Endothelial cell of umbilical vein (primary cell): ENCODE data around the gene FAM83F. TPM values are rescaled to one million over a fixed set of nuclear protein-coding genes. Genes with fewer than 3 reads are reported as not detected.

Source experiments
- BruUV-seq: library from RNA; stranded (reverse); fragments of 400-500 nt; replicated peaks from 2 replicates; lab custom pipeline; 2021; lab: Mats Ljungman, UMichigan
- CTCF ChIA-PET: fragments of 300-600, 350-600 bp; sonication (Branson Sonifier 250); formaldehyde crosslinking; loops from one replicate; lab custom pipeline; 2021; ENCODE audit warnings: antibody characterized with exemption, inconsistent platforms; lab: Charles Lee
- POLR2A ChIA-PET: fragments of 300-600, 350-600 bp; sonication (Branson Sonifier 250); formaldehyde crosslinking; loops from one replicate; lab custom pipeline; 2021; ENCODE audit warnings: antibody characterized with exemption, inconsistent platforms; lab: Charles Lee
- DNase-seq: peaks from one replicate; pipeline ENCODE4 v3.0.0-alpha.2; 2011; ENCODE audit warnings: low read depth, low spot score
- FAIRE-seq: peaks from 2 replicates; lab custom pipeline; 2011; peaks lifted over from hg19 to GRCh38; lab: Jason Lieb, UNC
- H2AFZ ChIP-seq: 2 replicates; pipeline ENCODE4 v1.6.0; 2012; ENCODE audit warnings: low read depth, low read length, control low read depth, inconsistent platforms
- H3K27ac ChIP-seq: 2 replicates; pipeline ENCODE4 v1.5.1; 2011; ENCODE audit warnings: low read depth, mild to moderate bottlenecking, control low read depth, low read length, moderate library complexity; ENCODE audit not compliant: insufficient read depth
- H3K27me3 ChIP-seq, 2 experiments: 2 replicates each; pipeline versions ENCODE4 v1.6.0 to v1.6.1; 2011; ENCODE audit warnings: low read length in 2 of 2, mixed read lengths in 1 of 2; ENCODE audit not compliant: control insufficient read depth in 2 of 2, insufficient read depth in 2 of 2
- H3K36me3 ChIP-seq, 2 experiments: 2 replicates in 1 of 2; 3 replicates in 1 of 2; pipeline ENCODE4 v1.5.1; 2011; ENCODE audit warnings: low read length in 2 of 2, mild to moderate bottlenecking in 1 of 2, moderate library complexity in 1 of 2; ENCODE audit not compliant: control insufficient read depth in 2 of 2, insufficient read depth in 2 of 2; ENCODE audit errors: extremely low read depth in 1 of 2
- H3K4me1 ChIP-seq: 3 replicates; pipeline ENCODE4 v1.5.1; 2011; ENCODE audit warnings: mild to moderate bottlenecking, low read length; ENCODE audit not compliant: control insufficient read depth, insufficient read depth; ENCODE audit errors: extremely low read depth
- H3K4me2 ChIP-seq: 2 replicates; pipeline ENCODE4 v1.6.1; 2011; ENCODE audit warnings: low read length, control low read depth, mixed read lengths; ENCODE audit not compliant: insufficient read depth
- H3K4me3 ChIP-seq, 3 experiments: fragments of 200-600 bp in 1 of 3; sonication (generic), shearing (Covaris generic) in 1 of 3; replicated peaks in 1 of 3; 2 replicates each; pipeline ENCODE4 v1.5.1; 2011 to 2016; ENCODE audit warnings: control low read depth in 3 of 3, low read length in 3 of 3, mild to moderate bottlenecking in 2 of 3, inconsistent platforms in 1 of 3, low read depth in 1 of 3, moderate library complexity in 1 of 3; ENCODE audit not compliant: insufficient read depth in 1 of 3
- H3K79me2 ChIP-seq: 2 replicates; pipeline ENCODE4 v1.6.0; 2012; ENCODE audit warnings: low read length, inconsistent platforms; ENCODE audit not compliant: control insufficient read depth, insufficient read depth
- H3K9ac ChIP-seq: replicated peaks from 2 replicates; pipeline ENCODE3; 2011; ENCODE audit warnings: low read length, control low read depth; ENCODE audit not compliant: insufficient read depth; ENCODE audit errors: extremely low read depth
- H3K9me1 ChIP-seq: replicated peaks from 3 replicates; pipeline ENCODE4 v1.6.0; 2011; ENCODE audit warnings: mild to moderate bottlenecking, low read length; ENCODE audit not compliant: control insufficient read depth, insufficient read depth; ENCODE audit errors: extremely low read depth
- H3K9me3 ChIP-seq: replicated peaks from 2 replicates; pipeline ENCODE4 v1.5.1; 2012; ENCODE audit warnings: low read length, inconsistent platforms; ENCODE audit not compliant: control insufficient read depth, insufficient read depth
- H4K20me1 ChIP-seq: replicated peaks from 2 replicates; pipeline ENCODE3; 2011; ENCODE audit warnings: mild to moderate bottlenecking, low read length; ENCODE audit not compliant: control insufficient read depth, insufficient read depth; ENCODE audit errors: extremely low read depth
- CTCF ChIP-seq, 2 donors: IDR thresholded peaks; 1 replicate in 1 of 2; 2 replicates in 1 of 2; pipeline ENCODE4 v1.5.1; 2011; ENCODE audit warnings: low read length in 2 of 2, mild to moderate bottlenecking in 2 of 2, moderate library complexity in 2 of 2, control low read depth in 1 of 2, inconsistent platforms in 1 of 2, low read depth in 1 of 2; ENCODE audit not compliant: insufficient read depth in 1 of 2; ENCODE audit errors: extremely low read depth in 1 of 2
- EZH2 ChIP-seq: IDR thresholded peaks from 2 replicates; pipeline ENCODE4 v1.6.1; 2012; ENCODE audit warnings: borderline replicate concordance, low read depth, mild to moderate bottlenecking, moderate library complexity, low read length, inconsistent platforms; ENCODE audit not compliant: severe bottlenecking
- FOS ChIP-seq: IDR thresholded peaks from 2 replicates; pipeline ENCODE4 v1.6.1; 2011; ENCODE audit warnings: mild to moderate bottlenecking, low read length, moderate library complexity, borderline replicate concordance; ENCODE audit not compliant: insufficient read depth
- GATA2 ChIP-seq: IDR thresholded peaks from 2 replicates; pipeline ENCODE4 v1.7.0; 2011; ENCODE audit warnings: low read depth, mild to moderate bottlenecking, moderate library complexity, mixed read lengths, low read length; ENCODE audit not compliant: insufficient read length, insufficient read depth
- JUN ChIP-seq: IDR thresholded peaks from 2 replicates; pipeline ENCODE4 v1.6.1; 2011; ENCODE audit warnings: borderline replicate concordance, low read depth; ENCODE audit not compliant: insufficient read length, insufficient read depth
- MAX ChIP-seq: IDR thresholded peaks from 2 replicates; pipeline ENCODE4 v1.6.1; 2011; ENCODE audit not compliant: insufficient read depth, insufficient read length
- MYC ChIP-seq: IDR thresholded peaks from one replicate; pipeline ENCODE4 v1.6.1; 2011; ENCODE audit warnings: mild to moderate bottlenecking, low read depth, low read length
- POLR2A ChIP-seq: IDR thresholded peaks from 2 replicates; pipeline ENCODE4 v1.6.1; 2012; ENCODE audit warnings: low read depth, mild to moderate bottlenecking, control low read depth, low read length
- POLR2AphosphoS5 ChIP-seq: IDR thresholded peaks from 2 replicates; pipeline ENCODE4 v1.6.1; 2012; ENCODE audit warnings: low read depth, mild to moderate bottlenecking, control low read depth, low read length, moderate library complexity; ENCODE audit not compliant: insufficient read depth
- dilution Hi-C: fragments of 300-500 bp; cut with MboI; formaldehyde crosslinking; loops from one replicate; pipeline ENCODE4 v1.15.0; 2019; ENCODE audit warnings: low sequenced_read_pairs; ENCODE audit not compliant: extremely low pct_ligation_motif_present
- intact Hi-C: fragments of 100-400 bp; cut with micrococcal nuclease; formaldehyde crosslinking; loops from one replicate; pipeline ENCODE4 v1.10.0; 2022
- polyA plus RNA-seq, 4 experiments: library from polyadenylated mRNA; depleted of rRNA in 3 of 4; stranded (reverse) in 3 of 4; unstranded in 1 of 4; fragments of >200 nt; gene quantifications; 2 replicates each; pipeline versions ENCODE4 v1.2.1 to v1.2.3, GENCODE V29; 2011 to 2012; ENCODE audit warnings: missing spikeins in 1 of 4
- total RNA-seq: library from RNA; stranded (reverse); gene quantifications from 2 replicates; pipeline ENCODE4 v1.2.3, GENCODE V29; 2021

FAM83F gene
- total and polyA plus RNA-seq, 2 donors (not counting 3 experiments of a cell fraction or from before 2014, with no cell fraction given): not detected

GRCh38 chr22:40070701-40071100, 75.9 kb downstream of the FAM83F start:
- DNase-seq (no peak), FAIRE-seq (no peak)
- intact Hi-C loops: no loop called here
- Histone ChIP-seq H3K27me3 (peaks cover 0 to under 1% of the 10 kb centered on the region in 2 experiments), H3K27ac (no peak overlapping the region), H3K4me3 (no peak overlapping the region), H3K36me3 (no peaks in the 10 kb centered on the region), H3K4me2 (no peak overlapping the region), H3K9me3 (no peaks in the 10 kb centered on the region), H3K4me1 (no peaks in the 10 kb centered on the region), H4K20me1 (no peaks in the 10 kb centered on the region), H3K9ac (no peak overlapping the region), H2AFZ (no peak overlapping the region), H3K9me1 (no peaks in the 10 kb centered on the region), H3K79me2 (no peaks in the 10 kb centered on the region)
- TF ChIP-seq MAX (no peak), POLR2AphosphoS5 (no peak), MYC (no peak), EZH2 (no peak), FOS (no peak), POLR2A (no peak), GATA2 (no peak), CTCF (IDR thresholded peaks at IDR 0.05; ENCODE audit: extremely low read depth in 1 of 2, insufficient read depth in 1 of 2, low read depth in 1 of 2, low read length in 2 of 2) (no peak), JUN (no peak)
- ChIA-PET CTCF (interaction anchor here (0.7 to 0.8 kb wide), 2 partner anchors 285 to 515 kb away, joined by 3 read pairs; no protein-coding TSS in a partner anchor), POLR2A (no interaction called here)
- BruUV-seq: no TSS peak
- dilution Hi-C loops: no loop called here
